HL-60/S4 treated with phorbol 12-myristate 13-acetate at 8.2 ng/mL for 4 days and 3 days (cell line): Measurements from ENCODE around the gene PCYOX1L.

Experiments
- in situ Hi-C: fragments of 300-500 bp; cut with MboI; formaldehyde crosslinking; loops from 2 replicates; pipeline ENCODE4 v1.15.0; 2022; ENCODE audit warnings: low sequenced_read_pairs

The PCYOX1L gene

GRCh38 chr5:149416987-149417710, 59.3 kb downstream of the PCYOX1L start:
- in situ Hi-C loops: no loop called here

- in situ Hi-C loops: no loop called here
Observed at GRCh38 chr5:149417711-149418368, 60.0 kb downstream of the PCYOX1L start.

- in situ Hi-C loops: no loop called here
Observed at GRCh38 chr5:149418910-149419531, 61.2 kb downstream of the PCYOX1L start.
